K562 (cell line): ENCODE results near the gene PFKP. TPM values are rescaled to one million over a fixed set of nuclear protein-coding genes. Genes with fewer than 3 reads are reported as not detected.

Experiments
- ARID4B ChIP-seq: sonication (generic); formaldehyde crosslinking; IDR thresholded peaks from 2 replicates; pipeline ENCODE4 v1.8.0; 2022; ENCODE audit warnings: mild to moderate bottlenecking, missing genetic modification reagents
- BRCA1 ChIP-seq, 2 experiments: fragments of 450-650 bp in 1 of 2; sonication (generic) in 1 of 2; formaldehyde crosslinking in 1 of 2; IDR thresholded peaks; 2 replicates each; pipeline versions ENCODE4 v1.5.0 to v1.6.1; 2017 to 2020; ENCODE audit warnings: mild to moderate bottlenecking in 1 of 2, missing genetic modification reagents in 1 of 2
- CEBPZ ChIP-seq: fragments of 150-350 bp; IDR thresholded peaks from 2 replicates; pipeline ENCODE4 v1.6.1; 2014; ENCODE audit warnings: low read depth, mild to moderate bottlenecking, low read length, borderline replicate concordance
- FOXP1 ChIP-seq: sonication (generic); formaldehyde crosslinking; IDR thresholded peaks from 2 replicates; pipeline ENCODE4 v1.8.0; 2022; ENCODE audit warnings: mild to moderate bottlenecking, missing genetic modification reagents
- MAFF ChIP-seq: IDR thresholded peaks from 2 replicates; pipeline ENCODE4 v1.6.1; 2012; ENCODE audit warnings: low read length, improper control_type of control experiment
- MNT ChIP-seq, 2 experiments: fragments of 450-650 bp; conservative IDR thresholded peaks; 2 replicates each; pipeline ENCODE4 v1.6.1; 2017; ENCODE audit warnings: mild to moderate bottlenecking in 2 of 2, moderate library complexity in 2 of 2
- PCBP1 ChIP-seq: fragments of 200-400 bp; formaldehyde crosslinking; IDR thresholded peaks from 2 replicates; pipeline ENCODE4 v1.6.1; 2018; ENCODE audit warnings: mild to moderate bottlenecking, low read depth, low read length; ENCODE audit not compliant: poor library complexity, severe bottlenecking
- SP1 ChIP-seq: sonication (generic); formaldehyde crosslinking; IDR thresholded peaks from 2 replicates; pipeline ENCODE4 v1.8.1; 2022; ENCODE audit warnings: mild to moderate bottlenecking, missing genetic modification reagents
- ZEB2 ChIP-seq: fragments of 450-650 bp; IDR thresholded peaks from 2 replicates; pipeline ENCODE4 v1.6.1; 2016
- ZNF79 ChIP-seq: fragments of 250-450 bp; sonication (Bioruptor Pico); IDR thresholded peaks from 2 replicates; pipeline ENCODE4 v1.4.0; 2020; ENCODE audit warnings: low read depth, mild to moderate bottlenecking, moderate library complexity
- polyA plus RNA-seq, 8 experiments: library from polyadenylated mRNA; depleted of rRNA in 4 of 8; stranded (reverse) in 5 of 8; unstranded in 3 of 8; fragments of >200 nt; fragmentation: Nextera tagmentation in 2 of 8; fragmentation: Illumina TruSeq in 1 of 8; extraction: Ambion mirVana in 2 of 8; extraction: Trizol in 1 of 8; gene quantifications; 2 replicates each; pipeline versions ENCODE4 v1.2.1 to v1.2.3, GENCODE V29; 2011 to 2014; ENCODE audit warnings: inconsistent platforms in 1 of 8, missing spikeins in 1 of 8
- total RNA-seq, 7 experiments: library from RNA; depleted of rRNA in 6 of 7; stranded (reverse); fragments of >200 nt in 6 of 7; fragmentation: Illumina TruSeq in 2 of 7; extraction: Trizol in 2 of 7; gene quantifications; 2 replicates each; pipeline versions ENCODE4 v1.2.1 to v1.2.3, GENCODE V29; 2011 to 2021; ENCODE audit warnings: low replicate concordance in 1 of 7
- TF ChIP-seq, protein P1 (sequence below): fragments of 200-800 bp; sonication (Bioruptor generic); IDR thresholded peaks from 2 replicates; pipeline ENCODE4 v1.6.1; 2016; ENCODE audit warnings: missing genetic modification characterization, missing compliant biosample characterization

PFKP gene
- total and polyA plus RNA-seq, 9 of the 15 experiments (the other 6 are each of a cell fraction or from before 2014, with no cell fraction given) = 23.5 to 116 (median 62.1) TPM

- TF ChIP-seq, protein P1, sequence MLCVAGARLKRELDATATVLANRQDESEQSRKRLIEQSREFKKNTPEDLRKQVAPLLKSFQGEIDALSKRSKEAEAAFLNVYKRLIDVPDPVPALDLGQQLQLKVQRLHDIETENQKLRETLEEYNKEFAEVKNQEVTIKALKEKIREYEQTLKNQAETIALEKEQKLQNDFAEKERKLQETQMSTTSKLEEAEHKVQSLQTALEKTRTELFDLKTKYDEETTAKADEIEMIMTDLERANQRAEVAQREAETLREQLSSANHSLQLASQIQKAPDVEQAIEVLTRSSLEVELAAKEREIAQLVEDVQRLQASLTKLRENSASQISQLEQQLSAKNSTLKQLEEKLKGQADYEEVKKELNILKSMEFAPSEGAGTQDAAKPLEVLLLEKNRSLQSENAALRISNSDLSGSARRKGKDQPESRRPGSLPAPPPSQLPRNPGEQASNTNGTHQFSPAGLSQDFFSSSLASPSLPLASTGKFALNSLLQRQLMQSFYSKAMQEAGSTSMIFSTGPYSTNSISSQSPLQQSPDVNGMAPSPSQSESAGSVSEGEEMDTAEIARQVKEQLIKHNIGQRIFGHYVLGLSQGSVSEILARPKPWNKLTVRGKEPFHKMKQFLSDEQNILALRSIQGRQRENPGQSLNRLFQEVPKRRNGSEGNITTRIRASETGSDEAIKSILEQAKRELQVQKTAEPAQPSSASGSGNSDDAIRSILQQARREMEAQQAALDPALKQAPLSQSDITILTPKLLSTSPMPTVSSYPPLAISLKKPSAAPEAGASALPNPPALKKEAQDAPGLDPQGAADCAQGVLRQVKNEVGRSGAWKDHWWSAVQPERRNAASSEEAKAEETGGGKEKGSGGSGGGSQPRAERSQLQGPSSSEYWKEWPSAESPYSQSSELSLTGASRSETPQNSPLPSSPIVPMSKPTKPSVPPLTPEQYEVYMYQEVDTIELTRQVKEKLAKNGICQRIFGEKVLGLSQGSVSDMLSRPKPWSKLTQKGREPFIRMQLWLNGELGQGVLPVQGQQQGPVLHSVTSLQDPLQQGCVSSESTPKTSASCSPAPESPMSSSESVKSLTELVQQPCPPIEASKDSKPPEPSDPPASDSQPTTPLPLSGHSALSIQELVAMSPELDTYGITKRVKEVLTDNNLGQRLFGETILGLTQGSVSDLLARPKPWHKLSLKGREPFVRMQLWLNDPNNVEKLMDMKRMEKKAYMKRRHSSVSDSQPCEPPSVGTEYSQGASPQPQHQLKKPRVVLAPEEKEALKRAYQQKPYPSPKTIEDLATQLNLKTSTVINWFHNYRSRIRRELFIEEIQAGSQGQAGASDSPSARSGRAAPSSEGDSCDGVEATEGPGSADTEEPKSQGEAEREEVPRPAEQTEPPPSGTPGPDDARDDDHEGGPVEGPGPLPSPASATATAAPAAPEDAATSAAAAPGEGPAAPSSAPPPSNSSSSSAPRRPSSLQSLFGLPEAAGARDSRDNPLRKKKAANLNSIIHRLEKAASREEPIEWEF = 0 out of 2 replicates have a peak, but pooled peaks have one; percentile 25
- TF ChIP-seq MNT (conservative IDR thresholded peaks at IDR 0.05) (peak; percentile 58 to 76; a peak in 3 of 4 replicates), ARID4B (CRISPR knock-in tag) (no peak; the same call in 1 of the 2 replicates), PCBP1 (no peak), ZNF79 (CRISPR knock-in tag) (no peak), BRCA1 (IDR thresholded peaks at IDR 0.05) (no peak), BRCA1 (CRISPR knock-in tag; IDR thresholded peaks at IDR 0.05) (no peak), CEBPZ (no peak), MAFF (no peak), SP1 (no peak), FOXP1 (CRISPR knock-in tag) (0 out of 2 replicates have a peak, but pooled peaks have one; percentile 50), ZEB2 (peak; percentile 76; the same call in 1 of the 2 replicates)
These were observed 6.9 kb downstream of the PFKP start (continued) for GRCh38 chr10:3074145-3074665.
